Ammon's horn (tissue), 1 donor: ENCODE data around the gene ZFAND2A.
"Not testable (repeated sequence)": the region's sequence is repeated elsewhere in the genome, so short reads cannot be mapped to it uniquely, and the experiment has no call there.

Experiments used
- DNase-seq: peaks from one replicate; pipeline ENCODE4 v3.0.0-alpha.2; 2016; ENCODE audit warnings: low spot score

ZFAND2A gene

GRCh38 chr7:1174881-1175596 is 15.0 kb upstream of the ZFAND2A start:
- no peak for DNase-seq

- DNase-seq: no peak
Observed at GRCh38 chr7:1174002-1174401, 14.0 kb upstream of the ZFAND2A start.

- DNase-seq: no peak
Observed at GRCh38 chr7:1172666-1173523, 12.9 kb upstream of the ZFAND2A start.

- not testable (repeated sequence) for DNase-seq
Observed at GRCh38 chr7:1171516-1171915, 11.5 kb upstream of the ZFAND2A start.

- no peak for DNase-seq
Observed at GRCh38 chr7:1170741-1171501, 10.9 kb upstream of the ZFAND2A start.

GRCh38 chr7:1169409-1170368 is 9.7 kb upstream of the ZFAND2A start:
- DNase-seq: peak; percentile 80

GRCh38 chr7:1168422-1168821 is 8.4 kb upstream of the ZFAND2A start:
- no peak for DNase-seq

GRCh38 chr7:1164436-1164835 is 4.4 kb upstream of the ZFAND2A start:
- DNase-seq: no peak

GRCh38 chr7:1163121-1163520 is 3.1 kb upstream of the ZFAND2A start:
- DNase-seq: no peak

GRCh38 chr7:1160670-1161021 is 650 bp upstream of the ZFAND2A start:
- DNase-seq: no peak

- not testable (repeated sequence) for DNase-seq
Observed at GRCh38 chr7:1159231-1159630, 765 bp downstream of the ZFAND2A start.

- DNase-seq: no peak
Observed at GRCh38 chr7:1158203-1159126, 1.5 kb downstream of the ZFAND2A start.

- DNase-seq: no peak
Observed at GRCh38 chr7:1156782-1157535, 3.0 kb downstream of the ZFAND2A start.

- DNase-seq: not testable (repeated sequence)
Observed at GRCh38 chr7:1155818-1156781, 3.9 kb downstream of the ZFAND2A start.

GRCh38 chr7:1154172-1154739 is 5.7 kb downstream of the ZFAND2A start:
- DNase-seq: no peak

GRCh38 chr7:1152492-1152891 is 7.5 kb downstream of the ZFAND2A start:
- DNase-seq: no peak

GRCh38 chr7:1151653-1152425 is 8.2 kb downstream of the ZFAND2A start:
- no peak for DNase-seq
